GM23338 (cell line): ENCODE results near the gene ITGB1BP1.

Experiments
- POLR2AphosphoS5 ChIP-seq: IDR thresholded peaks from 2 replicates; pipeline ENCODE4 v1.6.1; 2016; ENCODE audit warnings: antibody characterized with exemption, low read depth
- ZNF114 ChIP-seq: fragments of 250-450 bp; sonication (Bioruptor Pico); IDR thresholded peaks from 2 replicates; pipeline ENCODE4 v1.5.0; 2020; ENCODE audit warnings: mild to moderate bottlenecking, moderate library complexity
- TF ChIP-seq, protein P1 (sequence below), 2 experiments: fragments of 200-600 bp in 1 of 2; sonication (generic) in 1 of 2; conservative IDR thresholded peaks; 2 replicates each; pipeline versions ENCODE4 v1.5.1 to v1.6.1; 2016 to 2017; ENCODE audit warnings: antibody characterized with exemption in 2 of 2, low read depth in 2 of 2, mild to moderate bottlenecking in 2 of 2, moderate library complexity in 1 of 2
- TF ChIP-seq, protein P2 (sequence below): IDR thresholded peaks from one replicate; pipeline ENCODE4 v1.6.1; 2018; ENCODE audit warnings: antibody characterized with exemption; ENCODE audit not compliant: unreplicated experiment

DNA sequence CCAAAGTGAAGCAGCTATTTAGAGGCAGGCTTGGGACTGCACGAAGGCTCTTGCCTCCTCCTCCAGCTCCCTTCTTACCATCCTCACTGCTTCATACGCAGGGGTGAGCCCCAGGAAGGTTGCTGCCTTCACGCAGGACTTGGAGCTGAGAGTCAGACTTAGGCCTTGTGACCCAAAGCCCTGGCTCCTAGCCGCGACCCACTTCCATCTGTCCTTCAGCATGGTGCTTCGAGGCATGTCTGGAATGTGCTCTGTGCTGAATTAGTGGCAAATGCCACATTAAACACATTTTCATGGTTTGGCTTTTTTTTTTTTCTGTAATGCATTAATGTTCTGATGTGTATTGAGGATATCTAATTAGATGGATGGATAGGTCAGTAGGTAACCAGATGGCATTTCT is 37.5 kb downstream of the ITGB1BP1 start:
- TF ChIP-seq, protein P1, sequence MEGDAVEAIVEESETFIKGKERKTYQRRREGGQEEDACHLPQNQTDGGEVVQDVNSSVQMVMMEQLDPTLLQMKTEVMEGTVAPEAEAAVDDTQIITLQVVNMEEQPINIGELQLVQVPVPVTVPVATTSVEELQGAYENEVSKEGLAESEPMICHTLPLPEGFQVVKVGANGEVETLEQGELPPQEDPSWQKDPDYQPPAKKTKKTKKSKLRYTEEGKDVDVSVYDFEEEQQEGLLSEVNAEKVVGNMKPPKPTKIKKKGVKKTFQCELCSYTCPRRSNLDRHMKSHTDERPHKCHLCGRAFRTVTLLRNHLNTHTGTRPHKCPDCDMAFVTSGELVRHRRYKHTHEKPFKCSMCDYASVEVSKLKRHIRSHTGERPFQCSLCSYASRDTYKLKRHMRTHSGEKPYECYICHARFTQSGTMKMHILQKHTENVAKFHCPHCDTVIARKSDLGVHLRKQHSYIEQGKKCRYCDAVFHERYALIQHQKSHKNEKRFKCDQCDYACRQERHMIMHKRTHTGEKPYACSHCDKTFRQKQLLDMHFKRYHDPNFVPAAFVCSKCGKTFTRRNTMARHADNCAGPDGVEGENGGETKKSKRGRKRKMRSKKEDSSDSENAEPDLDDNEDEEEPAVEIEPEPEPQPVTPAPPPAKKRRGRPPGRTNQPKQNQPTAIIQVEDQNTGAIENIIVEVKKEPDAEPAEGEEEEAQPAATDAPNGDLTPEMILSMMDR (conservative IDR thresholded peaks at IDR 0.05; ENCODE audit: low read depth in 2 of 2) = no peak
- TF ChIP-seq, protein P2, sequence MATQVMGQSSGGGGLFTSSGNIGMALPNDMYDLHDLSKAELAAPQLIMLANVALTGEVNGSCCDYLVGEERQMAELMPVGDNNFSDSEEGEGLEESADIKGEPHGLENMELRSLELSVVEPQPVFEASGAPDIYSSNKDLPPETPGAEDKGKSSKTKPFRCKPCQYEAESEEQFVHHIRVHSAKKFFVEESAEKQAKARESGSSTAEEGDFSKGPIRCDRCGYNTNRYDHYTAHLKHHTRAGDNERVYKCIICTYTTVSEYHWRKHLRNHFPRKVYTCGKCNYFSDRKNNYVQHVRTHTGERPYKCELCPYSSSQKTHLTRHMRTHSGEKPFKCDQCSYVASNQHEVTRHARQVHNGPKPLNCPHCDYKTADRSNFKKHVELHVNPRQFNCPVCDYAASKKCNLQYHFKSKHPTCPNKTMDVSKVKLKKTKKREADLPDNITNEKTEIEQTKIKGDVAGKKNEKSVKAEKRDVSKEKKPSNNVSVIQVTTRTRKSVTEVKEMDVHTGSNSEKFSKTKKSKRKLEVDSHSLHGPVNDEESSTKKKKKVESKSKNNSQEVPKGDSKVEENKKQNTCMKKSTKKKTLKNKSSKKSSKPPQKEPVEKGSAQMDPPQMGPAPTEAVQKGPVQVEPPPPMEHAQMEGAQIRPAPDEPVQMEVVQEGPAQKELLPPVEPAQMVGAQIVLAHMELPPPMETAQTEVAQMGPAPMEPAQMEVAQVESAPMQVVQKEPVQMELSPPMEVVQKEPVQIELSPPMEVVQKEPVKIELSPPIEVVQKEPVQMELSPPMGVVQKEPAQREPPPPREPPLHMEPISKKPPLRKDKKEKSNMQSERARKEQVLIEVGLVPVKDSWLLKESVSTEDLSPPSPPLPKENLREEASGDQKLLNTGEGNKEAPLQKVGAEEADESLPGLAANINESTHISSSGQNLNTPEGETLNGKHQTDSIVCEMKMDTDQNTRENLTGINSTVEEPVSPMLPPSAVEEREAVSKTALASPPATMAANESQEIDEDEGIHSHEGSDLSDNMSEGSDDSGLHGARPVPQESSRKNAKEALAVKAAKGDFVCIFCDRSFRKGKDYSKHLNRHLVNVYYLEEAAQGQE = no peak
- TF ChIP-seq ZNF114 (CRISPR knock-in tag) (no peak), POLR2AphosphoS5 (no peak)
